ENCODE results near the gene KCNJ6.
"Not testable (repeated sequence)": the region's sequence is repeated elsewhere in the genome, so short reads cannot be mapped to it uniquely, and the experiment has no call there.

Gene KCNJ6

DNA sequence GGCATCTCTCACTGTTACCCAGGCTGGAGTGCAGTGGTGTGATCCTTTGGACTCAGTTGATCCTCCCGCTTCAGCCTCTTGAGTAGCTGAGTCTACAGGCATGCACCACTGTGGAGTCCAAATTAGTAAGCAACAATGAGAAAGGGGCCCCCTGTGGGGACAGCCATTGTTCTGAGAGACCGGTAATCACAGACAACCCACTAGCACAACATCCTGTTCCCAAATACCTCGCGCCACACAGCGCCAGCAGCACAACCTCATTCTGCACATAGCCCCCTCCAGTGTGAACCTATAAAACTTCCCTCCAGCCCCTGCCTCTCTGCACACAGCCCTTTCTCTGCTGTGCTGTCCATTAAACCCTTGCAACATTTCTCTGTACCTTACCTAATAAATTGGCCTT, 323.2 kb downstream of the KCNJ6 start:
- TF ChIP-seq POLR2A (IDR thresholded peaks at IDR 0.05; ENCODE audit: extremely low read depth, insufficient read length) (no peak), MYC (IDR thresholded peaks at IDR 0.05; ENCODE audit: low read depth, low read length) (no peak)
- TF ChIP-seq, protein P1, sequence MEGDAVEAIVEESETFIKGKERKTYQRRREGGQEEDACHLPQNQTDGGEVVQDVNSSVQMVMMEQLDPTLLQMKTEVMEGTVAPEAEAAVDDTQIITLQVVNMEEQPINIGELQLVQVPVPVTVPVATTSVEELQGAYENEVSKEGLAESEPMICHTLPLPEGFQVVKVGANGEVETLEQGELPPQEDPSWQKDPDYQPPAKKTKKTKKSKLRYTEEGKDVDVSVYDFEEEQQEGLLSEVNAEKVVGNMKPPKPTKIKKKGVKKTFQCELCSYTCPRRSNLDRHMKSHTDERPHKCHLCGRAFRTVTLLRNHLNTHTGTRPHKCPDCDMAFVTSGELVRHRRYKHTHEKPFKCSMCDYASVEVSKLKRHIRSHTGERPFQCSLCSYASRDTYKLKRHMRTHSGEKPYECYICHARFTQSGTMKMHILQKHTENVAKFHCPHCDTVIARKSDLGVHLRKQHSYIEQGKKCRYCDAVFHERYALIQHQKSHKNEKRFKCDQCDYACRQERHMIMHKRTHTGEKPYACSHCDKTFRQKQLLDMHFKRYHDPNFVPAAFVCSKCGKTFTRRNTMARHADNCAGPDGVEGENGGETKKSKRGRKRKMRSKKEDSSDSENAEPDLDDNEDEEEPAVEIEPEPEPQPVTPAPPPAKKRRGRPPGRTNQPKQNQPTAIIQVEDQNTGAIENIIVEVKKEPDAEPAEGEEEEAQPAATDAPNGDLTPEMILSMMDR (IDR thresholded peaks at IDR 0.05; ENCODE audit: low read depth, low read length) = no peak
- TF ChIP-seq, protein P2, sequence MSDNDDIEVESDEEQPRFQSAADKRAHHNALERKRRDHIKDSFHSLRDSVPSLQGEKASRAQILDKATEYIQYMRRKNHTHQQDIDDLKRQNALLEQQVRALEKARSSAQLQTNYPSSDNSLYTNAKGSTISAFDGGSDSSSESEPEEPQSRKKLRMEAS (IDR thresholded peaks at IDR 0.05; ENCODE audit: low read depth, low read length) = no peak
- peak; percentile 5 for DNase-seq (ENCODE audit: low read depth)
- no peak overlapping the region for H3K4me3 ChIP-seq (ENCODE audit: low read depth, low read length)

DNA sequence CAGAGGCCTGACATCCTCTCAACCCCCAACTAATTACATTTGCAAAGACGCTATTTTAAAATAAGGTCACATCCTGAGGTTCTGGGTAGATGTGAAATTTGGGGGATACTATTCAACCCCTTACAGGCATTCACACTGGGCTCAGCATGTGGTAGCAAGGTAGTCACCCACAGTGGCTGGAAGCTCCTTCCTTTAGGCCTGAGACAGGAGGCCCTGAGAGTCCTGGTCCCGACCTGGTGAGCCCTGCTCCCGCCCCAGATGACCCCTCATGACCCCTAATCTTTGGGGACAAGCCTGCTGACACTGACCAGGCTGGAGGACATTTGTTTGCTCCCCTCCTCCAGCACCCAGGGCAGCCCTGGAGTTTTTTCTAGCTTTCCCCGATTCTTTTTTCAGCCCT, 323.8 kb downstream of the KCNJ6 start:
- TF ChIP-seq POLR2A (IDR thresholded peaks at IDR 0.05; ENCODE audit: extremely low read depth, insufficient read length) = no peak
- TF ChIP-seq, protein P2 (IDR thresholded peaks at IDR 0.05; ENCODE audit: low read depth, low read length) = no peak
- TF ChIP-seq, protein P1 (IDR thresholded peaks at IDR 0.05; ENCODE audit: low read depth, low read length) = no peak
- no peak for TF ChIP-seq MYC (IDR thresholded peaks at IDR 0.05; ENCODE audit: low read depth, low read length)
- DNase-seq (ENCODE audit: low read depth) = no peak
- no peak overlapping the region for H3K4me3 ChIP-seq (ENCODE audit: low read depth, low read length)

DNA sequence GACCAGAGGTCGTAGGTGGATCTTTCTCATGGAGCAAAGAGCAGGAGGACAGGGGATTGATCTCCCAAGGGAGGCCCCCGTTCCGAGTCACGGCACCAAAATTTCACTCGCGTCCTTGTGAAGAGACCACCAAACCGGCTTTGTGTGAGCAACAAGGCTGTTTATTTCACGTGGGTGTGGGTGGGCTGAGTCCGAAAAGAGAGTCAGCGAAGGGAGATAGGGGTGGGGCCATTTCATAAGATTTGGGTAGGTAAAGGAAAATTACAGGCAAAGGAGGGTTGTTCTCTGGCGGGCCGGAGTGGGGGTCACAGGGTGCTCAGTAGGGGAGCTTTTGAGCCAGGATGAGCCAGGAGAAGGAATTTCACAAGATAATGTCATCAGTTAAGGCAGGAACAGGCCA, 324.3 kb downstream of the KCNJ6 start:
- not testable (repeated sequence) for H3K4me3 ChIP-seq (ENCODE audit: low read depth, low read length); DNase-seq (ENCODE audit: low read depth)

DNA sequence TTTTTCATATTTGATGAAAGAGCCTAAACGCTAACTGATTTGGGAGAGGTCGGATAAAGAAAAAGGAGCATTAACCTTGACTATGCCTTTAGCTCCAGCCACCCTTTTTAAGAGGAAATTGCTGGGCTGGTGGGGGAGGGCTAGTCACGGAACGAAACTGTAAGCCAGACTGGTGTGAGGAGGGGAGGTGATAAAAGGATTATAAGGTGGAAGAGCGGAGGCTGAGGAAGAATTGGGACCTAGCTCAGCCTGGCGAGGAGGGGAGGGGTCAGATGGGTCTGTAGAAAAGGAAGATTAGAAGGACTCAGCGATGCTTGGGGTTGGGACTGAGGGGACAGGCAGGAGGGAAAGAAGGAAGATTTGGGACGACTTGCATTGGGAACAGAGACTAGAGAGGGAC, 325.4 kb downstream of the KCNJ6 start:
- H3K4me3 ChIP-seq (ENCODE audit: low read depth, low read length); DNase-seq (ENCODE audit: low read depth): not testable (repeated sequence)

DNA sequence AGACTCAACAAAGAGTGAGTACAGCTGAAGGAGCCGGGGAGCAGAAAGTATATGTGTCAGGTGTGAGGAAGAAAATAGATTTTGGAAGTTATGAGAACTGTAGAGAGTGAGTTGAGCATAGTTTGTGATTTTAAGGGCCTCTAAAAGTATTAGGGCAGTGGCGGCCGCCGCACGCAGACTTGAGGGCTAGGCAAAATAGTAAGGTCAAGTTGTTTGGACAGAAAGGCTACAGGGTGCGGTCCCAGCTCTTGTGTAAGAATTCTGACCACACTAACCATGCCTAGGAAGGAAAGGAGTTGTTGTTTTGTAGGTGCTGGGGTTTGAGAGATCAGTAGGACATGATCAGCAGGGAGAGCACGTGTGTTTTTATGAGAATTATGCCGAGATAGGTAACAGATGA, 327.6 kb downstream of the KCNJ6 start:
- not testable (repeated sequence) for DNase-seq (ENCODE audit: low read depth); H3K4me3 ChIP-seq (ENCODE audit: low read depth, low read length)

DNA sequence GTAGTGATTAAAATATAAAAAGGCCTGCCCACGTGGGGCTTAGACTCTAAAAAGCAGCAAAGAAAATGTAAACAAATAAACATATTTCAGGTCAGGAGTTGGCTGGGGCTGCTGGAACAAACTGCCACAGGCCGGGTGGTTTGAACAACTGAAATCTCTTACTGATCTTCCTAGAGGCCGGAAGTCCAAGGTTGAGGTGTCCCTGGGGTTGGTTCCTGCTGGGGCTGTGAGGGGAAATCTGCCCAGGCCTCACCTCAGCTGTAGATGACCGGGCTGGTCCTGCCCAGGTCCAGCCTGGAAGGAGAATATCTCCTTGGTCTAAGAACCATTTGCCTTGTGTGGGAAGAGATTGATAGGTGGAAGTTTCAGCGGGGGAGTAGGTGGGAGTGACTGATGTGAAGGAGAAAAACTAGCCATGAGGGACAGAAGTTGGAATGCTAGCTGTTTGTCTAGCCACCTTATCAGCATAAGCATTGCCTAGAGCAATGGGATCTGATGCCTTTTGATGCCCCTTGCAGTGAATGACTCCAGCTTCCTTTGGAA, 328.6 kb downstream of the KCNJ6 start:
- TF ChIP-seq, protein P1 (IDR thresholded peaks at IDR 0.05; ENCODE audit: low read depth, low read length) = no peak
- TF ChIP-seq, protein P2 (IDR thresholded peaks at IDR 0.05; ENCODE audit: low read depth, low read length) = no peak
- TF ChIP-seq POLR2A (IDR thresholded peaks at IDR 0.05; ENCODE audit: extremely low read depth, insufficient read length) (no peak), MYC (IDR thresholded peaks at IDR 0.05; ENCODE audit: low read depth, low read length) (no peak)
- H3K4me3 ChIP-seq (ENCODE audit: low read depth, low read length) = no peak overlapping the region

DNA sequence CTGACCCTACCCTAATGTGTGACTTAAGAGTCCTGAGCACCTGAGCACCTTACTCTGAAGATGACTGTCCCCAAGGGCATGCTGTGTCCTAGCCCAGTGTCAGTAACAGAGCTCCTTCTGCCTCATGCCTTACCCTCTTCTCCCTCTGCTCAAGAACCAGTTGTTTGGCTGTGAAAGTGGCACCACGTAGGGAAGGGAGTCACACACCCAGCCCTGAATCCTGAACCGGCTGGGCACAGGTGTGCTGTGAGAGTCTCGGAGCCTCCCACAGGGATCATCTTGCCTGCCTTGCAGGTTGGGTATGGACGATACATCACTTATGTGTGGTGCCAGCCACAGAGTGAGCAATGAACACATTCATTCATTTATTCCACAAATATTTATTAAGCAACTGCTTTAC, 329.1 kb downstream of the KCNJ6 start:
- TF ChIP-seq, protein P2 (IDR thresholded peaks at IDR 0.05; ENCODE audit: low read depth, low read length) = no peak
- TF ChIP-seq POLR2A (IDR thresholded peaks at IDR 0.05; ENCODE audit: extremely low read depth, insufficient read length) (no peak), MYC (IDR thresholded peaks at IDR 0.05; ENCODE audit: low read depth, low read length) (no peak)
- TF ChIP-seq, protein P1 (IDR thresholded peaks at IDR 0.05; ENCODE audit: low read depth, low read length) = no peak
- no peak overlapping the region for H3K4me3 ChIP-seq (ENCODE audit: low read depth, low read length)
- DNase-seq (ENCODE audit: low read depth) = no peak

More for the DNA sequence above, 328.6 kb downstream of the KCNJ6 start:
- no peak for DNase-seq (ENCODE audit: low read depth)
